Mesodermal cell (in vitro differentiated cells): ENCODE measurements around the gene MGLL.

Source experiments
- H3K27ac ChIP-seq: 2 replicates; pipeline ENCODE4 v1.7.0; 2013; ENCODE audit warnings: mild to moderate bottlenecking, low read depth, low read length, moderate library complexity; ENCODE audit not compliant: severe bottlenecking
- H3K36me3 ChIP-seq: 2 replicates; pipeline ENCODE4 v1.7.1; 2013; ENCODE audit warnings: mild to moderate bottlenecking, low read length, moderate library complexity; ENCODE audit not compliant: control insufficient read depth, insufficient read depth
- H3K4me1 ChIP-seq: one replicate; pipeline ENCODE4 v1.7.1; 2013; ENCODE audit warnings: mild to moderate bottlenecking, low read length; ENCODE audit not compliant: insufficient read depth, control insufficient read depth, poor library complexity, severe bottlenecking
- H3K4me3 ChIP-seq: 2 replicates; pipeline ENCODE4 v1.7.0; 2013; ENCODE audit warnings: low read length, control low read depth, mild to moderate bottlenecking; ENCODE audit not compliant: insufficient read depth, poor library complexity, severe bottlenecking; ENCODE audit errors: extremely low read depth
- H3K9me3 ChIP-seq: 2 replicates; pipeline ENCODE4 v1.7.1; 2013; ENCODE audit warnings: mild to moderate bottlenecking, low read length, moderate library complexity; ENCODE audit not compliant: control insufficient read depth
- WGBS, 2 experiments: methylation state at CpG; one replicate each; pipeline ENCODE4 v1.1.5; 2013; ENCODE audit warnings: missing lambda C conversion rate in 2 of 2; ENCODE audit not compliant: insufficient coverage in 2 of 2; 5-methylcytosine and 5-hydroxymethylcytosine counted together

Gene MGLL

DNA sequence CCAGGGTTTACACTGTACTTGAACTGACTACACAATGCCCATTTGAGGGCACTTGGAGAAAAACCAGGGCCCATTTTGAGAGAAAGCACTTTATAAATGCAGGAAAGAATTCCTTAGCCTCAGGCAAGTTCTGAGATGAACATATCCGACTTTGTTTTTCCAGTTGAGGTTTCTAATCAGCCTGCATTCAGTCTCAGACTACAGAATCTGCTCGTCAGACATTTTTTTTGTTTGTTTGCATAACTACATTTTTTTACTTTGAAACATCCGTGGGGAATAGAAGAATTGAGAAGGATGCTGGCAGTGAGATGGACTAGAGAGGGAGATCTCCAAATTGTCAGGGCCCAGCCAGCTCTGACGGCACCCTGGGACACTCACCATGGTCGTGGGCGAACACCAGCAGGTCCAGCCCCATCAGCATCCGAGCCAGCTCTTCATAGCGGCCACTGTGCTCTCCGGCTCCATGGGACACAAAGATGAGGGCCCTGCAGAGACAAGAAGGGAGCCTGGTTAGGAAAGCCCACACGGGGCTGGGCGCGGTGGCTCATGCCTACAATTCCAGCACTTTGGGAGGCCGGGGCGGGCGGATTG, 40.8 kb downstream of the MGLL start:
- 86 to 87% methylated on average over 12 to 13 of the region's 15 CpGs for WGBS, 2 experiments

DNA sequence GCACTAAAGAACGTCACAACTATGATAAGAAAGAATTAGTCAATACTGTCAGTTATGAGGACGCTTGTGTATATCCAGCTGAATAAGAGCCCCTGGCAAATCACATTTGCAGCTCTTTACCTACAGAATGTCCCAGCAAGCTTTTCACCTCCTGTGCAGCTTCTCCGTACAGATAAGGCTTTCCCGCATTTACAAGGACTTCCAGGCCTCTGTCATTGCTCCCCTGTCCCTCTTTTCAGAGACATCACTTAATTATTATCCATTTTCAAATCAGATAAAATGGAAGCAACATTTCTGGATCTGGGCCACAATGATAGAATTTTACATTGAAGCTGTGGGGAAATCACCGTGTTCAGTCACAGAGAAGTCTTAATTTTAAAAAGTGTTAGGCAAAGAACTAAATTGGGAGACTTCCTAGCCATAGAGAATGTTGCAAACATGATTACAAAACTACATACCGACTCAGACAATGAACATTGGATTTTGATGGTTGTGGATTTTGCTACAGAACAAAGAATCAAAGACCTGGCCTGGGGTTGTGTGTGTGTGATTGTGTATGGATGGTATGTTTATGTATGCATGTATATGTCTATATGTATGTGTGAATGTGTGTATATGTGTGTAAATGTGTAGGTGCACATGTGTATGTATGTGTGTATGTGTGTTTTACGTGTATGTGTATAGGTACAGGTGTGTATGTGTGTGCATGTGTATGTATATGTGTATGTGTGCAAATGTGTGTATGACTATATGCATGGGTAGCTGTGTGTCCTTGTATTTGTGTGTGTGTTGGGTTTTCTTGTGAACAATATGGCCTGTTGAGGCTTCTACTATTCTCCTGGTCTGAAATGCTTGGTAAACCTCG, 41.5 kb downstream of the MGLL start:
- H3K36me3 ChIP-seq, result no peaks in the 10 kb centered on the region
- H3K4me1 ChIP-seq, result peaks cover 23% of the 10 kb centered on the region
- H3K27ac ChIP-seq, result no peak overlapping the region
- peaks cover 9% of the 10 kb centered on the region for H3K9me3 ChIP-seq
- WGBS, 2 experiments, result 71 to 85% methylated on average over 5 to 8 of the region's 8 CpGs
- H3K4me3 ChIP-seq, result no peak overlapping the region

More for the DNA sequence above, 40.8 kb downstream of the MGLL start:
- H3K27ac ChIP-seq, result no peak overlapping the region
- H3K36me3 ChIP-seq, result no peaks in the 10 kb centered on the region
- H3K4me3 ChIP-seq, result no peak overlapping the region
- peaks cover 23% of the 10 kb centered on the region for H3K4me1 ChIP-seq
- H3K9me3 ChIP-seq, result peaks cover 9% of the 10 kb centered on the region

DNA sequence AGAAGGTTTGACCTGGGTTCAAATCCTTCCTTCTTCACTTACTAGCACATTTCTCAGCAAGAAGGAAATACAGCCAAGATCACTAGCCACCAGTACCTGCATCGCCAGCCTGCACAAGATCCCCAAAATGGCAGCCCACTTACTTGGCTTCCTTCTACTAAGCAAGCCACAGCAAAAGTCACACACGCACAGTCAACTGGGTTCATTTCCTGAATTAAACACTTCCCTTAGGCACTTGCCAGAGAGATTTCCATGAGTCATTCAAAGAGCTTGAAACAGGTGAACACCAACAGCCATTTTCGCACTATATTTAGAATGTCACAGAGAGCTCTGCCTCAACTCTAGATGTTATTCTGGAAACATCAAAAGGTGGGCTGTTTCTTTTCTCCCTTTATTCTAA, 42.6 kb downstream of the MGLL start:
- 91 to 100% methylated on average over 3 of the region's 3 CpGs for WGBS, 2 experiments
- peaks cover 33% of the 10 kb centered on the region for H3K4me1 ChIP-seq
- no peak overlapping the region for H3K27ac ChIP-seq
- H3K36me3 ChIP-seq, result no peaks in the 10 kb centered on the region
- peaks cover 9% of the 10 kb centered on the region for H3K9me3 ChIP-seq
- H3K4me3 ChIP-seq, result no peak overlapping the region

DNA sequence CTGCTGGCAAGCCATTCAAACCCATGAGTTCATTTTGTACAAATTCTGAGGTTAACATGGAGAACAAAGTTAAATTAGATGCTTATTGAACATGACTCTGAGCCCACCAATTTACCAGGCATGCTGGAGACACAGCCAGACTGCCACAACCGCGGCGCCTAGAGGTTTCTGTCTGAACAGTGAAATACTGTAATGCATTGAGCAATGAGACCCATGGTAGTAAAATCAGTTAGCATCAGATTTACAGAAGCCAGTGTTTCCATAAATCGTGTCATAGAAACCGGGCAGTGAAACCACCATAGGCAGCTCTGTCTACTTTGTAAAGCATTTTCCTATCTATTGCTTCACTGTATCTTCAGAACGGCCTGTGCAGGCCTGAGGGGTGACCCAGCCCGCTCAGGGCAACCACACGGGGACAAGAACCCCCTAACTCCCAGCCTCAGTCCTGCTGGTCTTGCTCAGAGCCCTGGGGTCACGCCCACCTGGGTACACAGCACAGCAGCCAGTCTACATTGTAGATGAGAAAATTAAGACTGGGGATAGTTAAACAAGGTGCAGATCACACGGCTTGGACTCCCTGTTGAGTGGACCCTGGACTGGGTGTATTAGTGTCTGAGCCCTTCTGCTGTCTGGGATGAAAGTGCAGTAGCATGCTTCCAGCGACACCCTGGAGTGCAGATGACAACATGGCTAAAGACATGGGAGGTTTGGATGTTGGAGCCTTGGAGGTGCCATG, 44.2 kb downstream of the MGLL start:
- Histone ChIP-seq H3K36me3 (no peaks in the 10 kb centered on the region), H3K4me1 (peaks cover 33% of the 10 kb centered on the region), H3K9me3 (peaks cover 9% of the 10 kb centered on the region), H3K4me3 (no peak overlapping the region), H3K27ac (no peak overlapping the region)
- WGBS, 2 experiments, result 92 to 96% methylated on average over 8 to 10 of the region's 11 CpGs

DNA sequence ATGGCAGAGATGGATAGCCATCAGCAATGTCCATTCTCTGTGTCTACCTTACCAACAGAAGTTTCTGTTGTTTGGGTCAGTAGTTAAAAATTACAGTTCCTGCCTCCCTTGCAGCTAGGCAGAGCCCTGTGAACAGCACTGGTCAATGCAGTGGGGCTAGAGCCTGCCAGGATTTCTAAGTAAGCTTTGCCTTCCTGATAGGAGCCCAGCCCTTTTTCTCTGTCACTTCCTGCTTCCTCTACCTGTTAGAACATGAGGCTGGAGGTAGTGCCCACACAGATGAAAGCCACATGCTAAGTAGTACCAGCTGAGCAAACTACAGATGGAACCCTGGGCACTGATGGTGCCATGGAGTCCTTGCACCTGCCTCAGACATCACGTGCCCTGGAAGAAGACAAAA, 45.0 kb downstream of the MGLL start:
- H3K4me1 ChIP-seq, result peaks cover 33% of the 10 kb centered on the region
- H3K4me3 ChIP-seq, result no peak overlapping the region
- no peak overlapping the region for H3K27ac ChIP-seq
- H3K9me3 ChIP-seq, result peaks cover 9% of the 10 kb centered on the region
- WGBS, 2 experiments, result 100% methylated on average over 1 of the region's 1 CpG
- H3K36me3 ChIP-seq, result no peaks in the 10 kb centered on the region

DNA sequence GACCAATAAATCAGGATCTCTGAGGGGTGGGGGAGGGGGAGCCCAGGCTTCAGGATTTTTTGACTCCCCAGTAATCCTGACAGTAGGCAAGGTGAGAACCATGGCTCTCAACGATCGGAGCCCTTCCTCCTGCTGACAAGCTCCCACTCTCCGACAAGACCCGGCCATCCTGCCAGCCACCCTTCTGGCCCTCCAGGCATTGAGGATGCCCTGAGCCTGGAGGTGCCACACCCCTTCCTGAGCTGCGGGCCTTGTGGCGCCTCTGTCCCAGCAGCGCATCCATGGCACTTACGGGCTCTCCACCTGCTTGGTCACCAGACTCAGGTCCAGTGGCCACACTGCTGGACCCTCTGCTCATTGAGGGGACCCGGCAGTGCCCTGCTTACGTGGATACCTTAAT, 46.0 kb downstream of the MGLL start:
- Histone ChIP-seq H3K4me1 (peaks cover 24% of the 10 kb centered on the region), H3K36me3 (no peaks in the 10 kb centered on the region), H3K27ac (no peak overlapping the region), H3K4me3 (no peak overlapping the region), H3K9me3 (peaks cover 9% of the 10 kb centered on the region)
- 93 to 100% methylated on average over 7 to 9 of the region's 10 CpGs for WGBS, 2 experiments

DNA sequence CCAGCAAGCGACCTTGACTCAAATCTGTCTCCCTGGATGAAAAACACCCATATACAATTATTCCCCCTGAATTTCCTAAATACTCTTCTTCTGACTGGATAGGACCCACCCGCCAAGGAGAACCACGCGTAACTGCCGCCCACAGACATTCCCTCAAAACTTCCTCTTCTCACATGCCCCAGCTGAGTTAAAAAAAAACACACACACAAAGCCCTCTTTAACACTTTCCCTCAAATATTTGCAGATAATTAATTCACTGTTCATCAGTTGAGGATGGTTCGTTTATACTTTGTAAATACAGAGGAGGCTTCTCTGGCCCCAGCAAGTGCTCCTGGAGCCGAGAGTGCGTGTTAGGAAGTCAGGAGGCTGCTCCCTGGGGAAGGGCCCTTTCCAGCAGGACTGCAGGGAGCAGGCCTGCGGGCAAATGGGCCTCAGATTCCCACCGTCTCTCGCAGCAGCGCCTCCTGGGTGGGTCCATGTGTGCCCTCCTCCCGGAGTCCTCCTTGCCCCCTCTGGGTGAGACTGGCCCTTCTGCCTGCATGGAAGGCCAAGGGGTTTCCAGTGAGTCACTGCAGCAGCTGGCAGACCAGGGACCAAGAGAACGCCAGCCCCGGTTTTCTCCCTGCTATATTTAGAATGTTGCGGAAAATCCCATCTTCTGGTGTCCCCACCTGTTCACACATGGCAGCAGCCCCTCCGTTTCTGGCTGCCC, 46.8 kb downstream of the MGLL start:
- Histone ChIP-seq H3K9me3 (peaks cover 9% of the 10 kb centered on the region), H3K4me1 (peaks cover 23% of the 10 kb centered on the region), H3K36me3 (no peaks in the 10 kb centered on the region), H3K27ac (peak overlapping the region; percentile 41), H3K4me3 (no peak overlapping the region)
- WGBS, 2 experiments, result 63 to 64% methylated on average over 8 to 16 of the region's 17 CpGs

DNA sequence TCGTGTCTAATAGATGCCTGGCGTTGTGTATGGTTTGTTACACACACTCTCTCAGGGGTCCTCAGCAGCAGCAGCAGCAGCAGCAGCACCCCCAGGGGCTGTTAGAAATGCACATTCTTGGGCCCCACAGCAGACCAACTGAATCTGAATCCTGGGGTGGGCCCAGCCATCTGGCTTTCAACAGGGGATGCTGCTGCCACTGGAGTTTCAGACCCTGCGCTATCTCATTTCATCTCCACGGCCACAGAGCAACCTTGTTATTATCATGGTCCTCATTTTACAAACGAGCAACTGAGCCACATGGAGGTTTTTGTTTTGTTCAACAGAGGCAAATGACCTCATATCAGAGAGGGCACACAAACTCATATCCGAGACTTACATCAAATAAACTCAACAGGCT, 47.7 kb downstream of the MGLL start:
- Histone ChIP-seq H3K36me3 (no peaks in the 10 kb centered on the region), H3K4me1 (peaks cover 14% of the 10 kb centered on the region), H3K27ac (no peak overlapping the region), H3K9me3 (peaks cover 9% of the 10 kb centered on the region), H3K4me3 (no peak overlapping the region)
- WGBS, 2 experiments, result 90 to 96% methylated on average over 4 of the region's 6 CpGs

DNA sequence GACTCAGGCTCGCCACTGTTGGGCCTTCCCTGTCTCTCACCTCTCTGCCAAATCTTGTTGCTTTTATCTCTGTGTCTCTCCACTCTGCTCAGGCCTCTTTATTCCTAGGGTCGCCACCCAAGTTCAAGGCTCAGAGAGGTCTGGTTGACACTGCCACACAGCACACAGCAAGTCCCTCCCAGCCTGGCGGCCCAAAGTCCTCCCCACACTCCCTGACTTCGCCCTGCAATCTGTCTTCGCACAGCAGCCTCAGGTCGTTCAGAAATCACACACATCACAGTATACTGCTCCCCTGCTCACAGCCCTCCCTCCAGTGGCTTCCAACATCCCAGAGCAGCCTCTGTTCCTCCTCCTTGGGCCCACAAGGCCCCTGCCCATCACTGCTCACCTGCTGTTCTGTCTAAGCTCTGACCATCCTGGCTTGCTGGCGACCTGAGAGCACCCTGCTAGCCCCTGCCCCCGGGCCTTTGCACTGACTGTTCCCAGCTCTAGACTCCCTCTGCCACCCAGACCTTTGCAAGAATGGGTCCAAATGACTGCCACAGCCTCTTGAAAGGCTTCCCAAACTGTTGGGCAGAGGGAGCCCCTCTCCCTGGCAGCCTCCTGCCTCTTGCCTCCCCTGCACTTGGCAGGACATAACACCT, 48.4 kb downstream of the MGLL start:
- Histone ChIP-seq H3K9me3 (peaks cover 9% of the 10 kb centered on the region), H3K4me3 (no peak overlapping the region), H3K27ac (no peak overlapping the region), H3K4me1 (peaks cover 17% of the 10 kb centered on the region), H3K36me3 (no peaks in the 10 kb centered on the region)
- 92 to 93% methylated on average over 8 of the region's 8 CpGs for WGBS, 2 experiments
